ENCODE data around the gene PEX19.

Gene PEX19

GRCh38 chr1:160277330-160277729 lies 7.6 kb downstream of the PEX19 start:
- DNase-seq, result no peak

- no peak for DNase-seq
These were observed 13.9 kb downstream of the PEX19 start for GRCh38 chr1:160271025-160271424.

GRCh38 chr1:160267284-160267991 lies 17.5 kb downstream of the PEX19 start:
- DNase-seq, result no peak

DNA sequence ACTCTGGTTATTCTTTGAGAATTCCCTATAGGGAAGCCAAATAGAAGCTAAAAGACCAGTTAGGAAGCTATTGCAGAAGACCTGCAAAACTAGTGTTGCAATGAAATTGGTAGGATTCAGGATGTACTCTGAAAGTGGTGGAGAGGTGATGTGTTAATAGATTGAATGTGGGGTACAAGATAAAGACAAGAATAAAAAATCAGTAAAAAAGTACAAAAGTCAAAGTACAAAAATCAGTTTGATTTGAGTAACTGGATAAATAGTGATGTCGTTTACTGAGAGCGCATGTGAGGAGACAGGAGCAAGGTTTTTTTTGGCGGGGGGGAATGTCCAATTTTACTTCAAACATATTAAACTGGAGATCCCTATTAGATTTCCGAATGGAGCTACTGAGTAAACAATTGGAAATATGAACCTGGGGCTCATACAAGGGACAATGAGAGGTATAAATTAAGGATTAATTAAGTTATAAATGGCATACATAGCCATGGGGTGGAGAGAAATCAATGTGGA lies 20.1 kb downstream of the PEX19 start:
- DNase-seq, result no peak

- peak; percentile 99 to 100 for DNase-seq
These were observed 22.8 kb downstream of the PEX19 start, which contains the start of gene DCAF8 for GRCh38 chr1:160261893-160262794. Gene DCAF8 (minus strand): TSS chr1:160262549. CDS start chr1:160244008, 18,541 bp downstream.

DNA sequence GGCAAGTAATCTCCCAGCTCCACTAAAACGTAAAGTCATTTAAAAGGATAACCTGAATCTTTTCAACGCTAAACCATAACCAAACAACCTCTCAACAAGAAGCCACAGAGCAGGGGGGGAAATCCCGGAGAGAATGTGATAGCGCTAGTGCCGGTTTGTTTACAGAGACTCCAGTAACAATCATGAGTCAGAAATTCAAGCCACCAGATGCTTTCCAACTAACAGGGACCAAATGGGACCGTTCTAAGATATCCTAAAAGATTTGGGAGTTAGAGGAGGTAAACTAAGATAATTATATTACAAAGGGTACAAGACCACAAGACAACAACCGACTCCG lies 23.4 kb downstream of the PEX19 start:
- peak; percentile 42 to 69 for DNase-seq

- peak in 1 of 2 experiments; percentile 13 for DNase-seq
These were observed 24.2 kb downstream of the PEX19 start for GRCh38 chr1:160260406-160261382.

GRCh38 chr1:160258177-160258798 lies 26.6 kb downstream of the PEX19 start:
- no peak for DNase-seq

GRCh38 chr1:160257411-160258015 lies 27.4 kb downstream of the PEX19 start:
- DNase-seq, result no peak

- DNase-seq, result no peak
These were observed 28.4 kb downstream of the PEX19 start for GRCh38 chr1:160256396-160257046.

DNA sequence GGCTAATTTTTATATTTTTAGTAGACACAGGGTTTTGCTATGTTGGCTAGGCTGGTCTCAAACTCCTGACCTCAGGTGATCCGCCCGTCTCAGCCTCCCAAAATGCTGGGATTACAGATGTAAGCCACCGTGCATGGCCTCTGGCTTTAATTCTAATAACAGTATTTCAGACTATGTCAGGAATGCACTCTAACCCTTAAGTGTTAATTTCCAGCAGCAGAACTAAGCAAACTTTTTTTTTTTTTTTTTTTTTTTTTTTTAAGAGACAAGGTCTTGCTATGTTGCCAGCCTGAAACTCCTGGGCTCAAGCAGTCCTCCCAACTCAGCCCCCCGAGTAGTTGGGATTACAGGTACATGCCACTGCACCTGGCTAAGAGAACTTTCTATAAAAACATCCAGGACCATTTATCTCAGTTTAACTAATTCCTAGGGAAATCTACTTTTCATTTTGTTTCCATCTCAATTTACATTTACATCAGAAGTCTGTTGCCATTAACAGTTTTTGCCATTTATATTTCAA lies 29.1 kb downstream of the PEX19 start:
- DNase-seq, result no peak

GRCh38 chr1:160251687-160252526 lies 33.0 kb downstream of the PEX19 start:
- DNase-seq, result no peak

- no peak for DNase-seq
These were observed 33.9 kb downstream of the PEX19 start for GRCh38 chr1:160251011-160251410.

GRCh38 chr1:160247053-160247452 lies 37.9 kb downstream of the PEX19 start:
- no peak for DNase-seq

DNA sequence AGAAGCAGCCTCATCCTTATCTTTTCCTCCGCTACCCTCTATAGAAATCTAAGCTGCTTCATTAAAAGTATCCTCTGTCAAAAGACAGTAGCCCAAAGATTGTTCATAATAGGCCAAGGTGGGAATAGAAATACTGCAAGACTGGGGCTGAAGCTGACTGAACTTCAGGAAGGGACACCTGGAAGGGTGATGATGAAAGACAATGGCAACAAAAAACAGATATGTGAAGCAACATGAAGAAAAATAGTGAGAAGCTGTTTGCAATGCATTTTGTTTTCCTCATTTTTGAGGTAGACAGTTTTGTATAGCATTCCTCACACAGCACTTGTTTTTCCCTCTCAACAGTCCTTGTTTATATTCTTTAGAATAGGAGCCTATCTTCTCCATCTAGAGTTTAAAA lies 39.5 kb downstream of the PEX19 start:
- no peak for DNase-seq

- DNase-seq, result no peak
These were observed 40.7 kb downstream of the PEX19 start for GRCh38 chr1:160244209-160244608.

DNA sequence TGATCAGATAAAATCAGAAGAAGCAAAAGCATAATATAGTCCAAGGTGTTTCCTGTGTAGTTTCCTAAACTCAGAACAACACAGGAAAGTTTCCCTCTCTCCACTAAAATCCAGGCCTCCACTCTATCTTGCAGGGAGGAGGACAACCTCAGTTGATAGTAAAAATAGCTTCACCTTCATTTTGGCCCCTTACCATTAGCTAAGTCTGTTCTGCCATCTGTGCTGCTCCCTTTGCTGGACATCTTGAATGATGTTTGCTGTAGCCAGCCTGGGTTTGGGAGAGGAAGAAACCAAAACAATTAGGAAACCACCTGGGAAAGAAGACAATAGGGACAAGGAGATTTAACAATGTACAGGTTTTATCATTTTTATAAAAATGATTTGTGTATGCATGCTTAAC lies 41.2 kb downstream of the PEX19 start:
- no peak for DNase-seq

DNA sequence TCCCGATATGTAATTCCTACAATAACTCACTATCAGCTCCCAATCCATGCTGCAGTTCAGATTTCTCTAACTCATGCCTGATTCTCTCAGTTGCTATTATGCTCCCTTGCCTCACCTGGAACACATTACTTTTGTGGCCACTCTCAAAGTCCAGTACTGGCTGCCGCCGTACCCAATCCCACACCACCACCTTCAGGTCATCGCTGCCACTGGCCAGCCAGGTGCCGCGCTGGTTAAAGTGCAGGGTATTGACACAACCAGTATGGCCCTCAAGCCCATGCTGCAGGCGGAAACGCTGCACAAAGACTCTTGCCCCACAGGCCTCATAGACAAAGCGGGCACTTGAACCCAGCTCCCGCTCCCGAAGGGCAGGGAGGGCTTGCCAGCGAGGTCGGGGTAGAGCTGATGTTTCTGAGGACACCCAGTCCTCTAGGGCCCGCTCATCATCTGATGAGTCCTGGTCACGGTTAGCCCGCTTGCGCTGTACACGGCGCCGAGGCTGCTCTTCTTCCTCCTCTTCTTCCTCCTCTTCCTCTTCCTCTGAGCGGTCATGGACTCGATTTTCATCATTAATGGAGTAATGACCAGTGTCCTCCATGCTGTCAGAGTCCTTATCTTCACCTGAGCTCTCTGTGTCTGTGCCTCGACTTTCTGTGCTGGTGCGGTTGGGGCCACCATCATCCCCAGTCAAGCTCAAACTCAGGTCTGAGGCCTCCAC lies 45.2 kb downstream of the PEX19 start:
- no peak for DNase-seq

GRCh38 chr1:160238408-160238807 lies 46.5 kb downstream of the PEX19 start:
- no peak for DNase-seq
